ENCODE results near the gene SLC22A8.
"Not testable (repeated sequence)": the region's sequence is repeated elsewhere in the genome, so short reads cannot be mapped to it uniquely, and the experiment has no call there.

DNA sequence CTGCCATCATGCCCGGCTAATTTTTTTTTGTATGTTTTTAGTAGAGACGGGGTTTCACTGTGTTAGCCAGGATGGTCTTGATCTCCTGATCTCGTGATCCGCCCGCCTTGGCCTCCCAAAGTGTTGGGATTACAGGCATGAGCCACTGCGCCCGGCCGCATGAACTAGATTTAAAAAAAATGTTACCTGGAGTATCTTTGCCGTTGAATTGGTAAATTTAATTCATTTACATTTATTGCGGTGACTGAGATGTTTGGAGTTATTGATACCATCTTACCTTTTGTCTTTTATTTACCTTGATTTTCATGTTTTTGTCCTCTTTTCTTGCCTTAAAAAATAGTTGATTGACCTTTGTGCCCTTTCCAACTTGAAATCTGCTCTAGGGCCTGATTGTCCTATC lies 70.1 kb downstream of the SLC22A8 start:
- not testable (repeated sequence) for TF ChIP-seq EZH2 (IDR thresholded peaks at IDR 0.05; ENCODE audit: low read length, missing control alignments)
- TF ChIP-seq, protein P1, sequence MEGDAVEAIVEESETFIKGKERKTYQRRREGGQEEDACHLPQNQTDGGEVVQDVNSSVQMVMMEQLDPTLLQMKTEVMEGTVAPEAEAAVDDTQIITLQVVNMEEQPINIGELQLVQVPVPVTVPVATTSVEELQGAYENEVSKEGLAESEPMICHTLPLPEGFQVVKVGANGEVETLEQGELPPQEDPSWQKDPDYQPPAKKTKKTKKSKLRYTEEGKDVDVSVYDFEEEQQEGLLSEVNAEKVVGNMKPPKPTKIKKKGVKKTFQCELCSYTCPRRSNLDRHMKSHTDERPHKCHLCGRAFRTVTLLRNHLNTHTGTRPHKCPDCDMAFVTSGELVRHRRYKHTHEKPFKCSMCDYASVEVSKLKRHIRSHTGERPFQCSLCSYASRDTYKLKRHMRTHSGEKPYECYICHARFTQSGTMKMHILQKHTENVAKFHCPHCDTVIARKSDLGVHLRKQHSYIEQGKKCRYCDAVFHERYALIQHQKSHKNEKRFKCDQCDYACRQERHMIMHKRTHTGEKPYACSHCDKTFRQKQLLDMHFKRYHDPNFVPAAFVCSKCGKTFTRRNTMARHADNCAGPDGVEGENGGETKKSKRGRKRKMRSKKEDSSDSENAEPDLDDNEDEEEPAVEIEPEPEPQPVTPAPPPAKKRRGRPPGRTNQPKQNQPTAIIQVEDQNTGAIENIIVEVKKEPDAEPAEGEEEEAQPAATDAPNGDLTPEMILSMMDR (conservative IDR thresholded peaks at IDR 0.05 in 1 of 2, IDR thresholded peaks at IDR 0.05 in 1 of 2; ENCODE audit: low read depth in 1 of 2, low read length in 2 of 2), result not testable (repeated sequence)
